ENCODE results near the gene ZNF672. TPM values are rescaled to one million over a fixed set of nuclear protein-coding genes. Genes with fewer than 3 reads are reported as not detected.
A peak's percentile ranks its signal among the peaks of the same experiment; 100 is the strongest.

ZNF672 gene
- total RNA-seq, 2 donors from 2014 or later: 27.8 to 57.4 TPM

GRCh38 chr1:248838357-248839167 lies 538 bp downstream of the ZNF672 start:
- peaks cover 3% of the 10 kb centered on the region for H3K4me1 ChIP-seq
- peak; percentile 93 for DNase-seq

GRCh38 chr1:248839168-248839555 lies 1.1 kb downstream of the ZNF672 start:
- peaks cover 3% of the 10 kb centered on the region for H3K4me1 ChIP-seq
- TF ChIP-seq, protein P1, sequence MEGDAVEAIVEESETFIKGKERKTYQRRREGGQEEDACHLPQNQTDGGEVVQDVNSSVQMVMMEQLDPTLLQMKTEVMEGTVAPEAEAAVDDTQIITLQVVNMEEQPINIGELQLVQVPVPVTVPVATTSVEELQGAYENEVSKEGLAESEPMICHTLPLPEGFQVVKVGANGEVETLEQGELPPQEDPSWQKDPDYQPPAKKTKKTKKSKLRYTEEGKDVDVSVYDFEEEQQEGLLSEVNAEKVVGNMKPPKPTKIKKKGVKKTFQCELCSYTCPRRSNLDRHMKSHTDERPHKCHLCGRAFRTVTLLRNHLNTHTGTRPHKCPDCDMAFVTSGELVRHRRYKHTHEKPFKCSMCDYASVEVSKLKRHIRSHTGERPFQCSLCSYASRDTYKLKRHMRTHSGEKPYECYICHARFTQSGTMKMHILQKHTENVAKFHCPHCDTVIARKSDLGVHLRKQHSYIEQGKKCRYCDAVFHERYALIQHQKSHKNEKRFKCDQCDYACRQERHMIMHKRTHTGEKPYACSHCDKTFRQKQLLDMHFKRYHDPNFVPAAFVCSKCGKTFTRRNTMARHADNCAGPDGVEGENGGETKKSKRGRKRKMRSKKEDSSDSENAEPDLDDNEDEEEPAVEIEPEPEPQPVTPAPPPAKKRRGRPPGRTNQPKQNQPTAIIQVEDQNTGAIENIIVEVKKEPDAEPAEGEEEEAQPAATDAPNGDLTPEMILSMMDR (IDR thresholded peaks at IDR 0.05): no peak
- peak overlapping the region; percentile 78 for H3K4me3 ChIP-seq
- peak overlapping the region; percentile 94 to 99 for H3K9ac ChIP-seq (ENCODE audit: low read depth in 2 of 2, low read length in 2 of 2)
- peak overlapping the region; percentile 99 for H3K27ac ChIP-seq
- no peak for DNase-seq
- intact Hi-C loops (cut with DNase I): no loop called here
- H3K27me3 ChIP-seq: no peaks in the 10 kb centered on the region
- H3K36me3 ChIP-seq: no peaks in the 10 kb centered on the region
- no peaks in the 10 kb centered on the region for H3K9me3 ChIP-seq

More at GRCh38 chr1:248838357-248839167, 538 bp downstream of the ZNF672 start:
- Histone ChIP-seq H3K27ac (peak overlapping the region; percentile 99), H3K36me3 (no peaks in the 10 kb centered on the region), H3K27me3 (no peaks in the 10 kb centered on the region), H3K4me3 (peak overlapping the region; percentile 78), H3K9ac (ENCODE audit: low read depth in 2 of 2, low read length in 2 of 2) (peak overlapping the region; percentile 94 to 99), H3K9me3 (no peaks in the 10 kb centered on the region)
- intact Hi-C loops (cut with DNase I): no loop called here
- TF ChIP-seq, protein P1 (IDR thresholded peaks at IDR 0.05): no peak

DNA sequence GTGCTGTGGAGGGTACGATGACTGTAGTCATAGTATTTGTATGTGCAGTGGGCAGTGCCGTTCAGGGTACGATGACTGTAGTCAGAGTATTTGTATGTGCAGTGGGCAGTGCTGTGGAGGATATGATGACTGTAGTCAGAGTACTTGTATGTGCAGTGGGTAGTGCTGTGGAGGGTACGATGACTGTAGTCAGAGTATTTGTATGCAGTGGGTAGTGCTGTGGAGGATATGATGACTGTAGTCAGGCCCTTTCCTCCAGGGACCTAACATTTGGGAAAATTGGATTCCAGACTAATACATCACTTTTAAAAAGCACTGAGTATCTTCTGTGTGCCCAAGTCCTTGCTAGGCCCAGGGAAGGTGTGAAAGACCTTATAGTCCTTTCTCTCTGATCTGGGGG lies 2.9 kb downstream of the ZNF672 start:
- TF ChIP-seq, protein P1 (IDR thresholded peaks at IDR 0.05): no peak
- intact Hi-C loops (cut with DNase I): no loop called here
- Histone ChIP-seq H3K36me3 (peaks cover 6% of the 10 kb centered on the region), H3K4me1 (peaks cover 3% of the 10 kb centered on the region), H3K4me3 (no peak overlapping the region), H3K27ac (no peak overlapping the region), H3K9ac (ENCODE audit: low read depth in 2 of 2, low read length in 2 of 2) (no peak overlapping the region), H3K27me3 (no peaks in the 10 kb centered on the region), H3K9me3 (no peaks in the 10 kb centered on the region)
- DNase-seq: no peak

DNA sequence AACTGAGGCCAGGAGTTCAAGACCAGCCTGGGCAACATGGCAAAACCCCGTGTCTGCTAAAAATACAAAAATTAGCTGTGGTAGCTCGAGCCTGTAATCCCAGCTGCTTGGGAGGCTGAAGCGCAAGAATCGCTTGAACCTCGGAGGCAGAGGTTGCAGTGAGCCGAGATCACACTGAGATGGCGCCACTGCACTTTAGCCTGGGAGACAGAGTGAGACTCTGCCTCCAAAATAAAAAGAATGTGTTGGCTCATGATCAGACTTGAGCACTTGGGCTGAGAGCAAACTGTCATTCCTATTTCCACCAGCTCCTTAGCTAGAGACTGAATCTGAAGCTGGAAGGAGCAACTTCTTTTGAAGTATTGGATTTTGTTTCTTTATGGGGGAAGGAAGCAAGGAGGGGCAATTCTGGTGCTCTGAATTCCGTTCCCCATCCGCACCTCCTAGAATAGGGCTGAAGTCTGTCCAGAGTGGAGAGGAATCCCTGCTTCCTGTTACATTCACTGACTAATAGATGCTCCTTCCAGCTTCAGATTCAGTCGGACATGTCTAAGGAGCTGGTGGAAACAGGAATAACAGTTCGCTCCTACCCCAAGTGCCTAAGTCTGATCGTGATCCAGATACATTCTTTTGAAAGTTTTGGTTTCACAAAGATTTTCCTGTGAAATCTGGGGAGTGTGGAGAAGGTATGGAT lies 3.8 kb downstream of the ZNF672 start:
- TF ChIP-seq, protein P1 (IDR thresholded peaks at IDR 0.05): peak; percentile 41
- intact Hi-C loops (cut with DNase I): no loop called here
- Histone ChIP-seq H3K4me1 (peaks cover 3% of the 10 kb centered on the region), H3K27ac (no peak overlapping the region), H3K9me3 (no peaks in the 10 kb centered on the region), H3K27me3 (no peaks in the 10 kb centered on the region), H3K4me3 (no peak overlapping the region), H3K9ac (ENCODE audit: low read depth in 2 of 2, low read length in 2 of 2) (no peak overlapping the region), H3K36me3 (peaks cover 7% of the 10 kb centered on the region)
- peak; percentile 36 for DNase-seq

GRCh38 chr1:248842781-248843331 lies 4.8 kb downstream of the ZNF672 start:
- H3K4me1 ChIP-seq: peaks cover 3% of the 10 kb centered on the region
- intact Hi-C loops (cut with DNase I): no loop called here

More at GRCh38 chr1:248842781-248843331, 4.8 kb downstream of the ZNF672 start:
- no peaks in the 10 kb centered on the region for H3K27me3 ChIP-seq
- DNase-seq: no peak
- H3K9me3 ChIP-seq: no peaks in the 10 kb centered on the region
- peaks cover 7% of the 10 kb centered on the region for H3K36me3 ChIP-seq
- H3K4me3 ChIP-seq: no peak overlapping the region
- no peak overlapping the region for H3K27ac ChIP-seq
- TF ChIP-seq, protein P1 (IDR thresholded peaks at IDR 0.05): no peak
- H3K9ac ChIP-seq (ENCODE audit: low read depth in 2 of 2, low read length in 2 of 2): no peak overlapping the region

Data from colonic mucosa (tissue), 4 donors.